NCI-H2029 (cell line): ENCODE data around the gene PDE2A.

Experiments
- DNase-seq: peaks from one replicate; lab custom pipeline; 2025; lab: John Stamatoyannopoulos, UW

The PDE2A gene

GRCh38 chr11:72704028-72704782 lies 30.0 kb upstream of the PDE2A start:
- no peak for DNase-seq

- DNase-seq: no peak
Observed at GRCh38 chr11:72703267-72704008, 29.2 kb upstream of the PDE2A start.

- no peak for DNase-seq
Observed at GRCh38 chr11:72702577-72703241, 28.5 kb upstream of the PDE2A start.

- DNase-seq: no peak
Observed at GRCh38 chr11:72702096-72702495, 27.9 kb upstream of the PDE2A start.

GRCh38 chr11:72701466-72701865 lies 27.2 kb upstream of the PDE2A start:
- no peak for DNase-seq

- no peak for DNase-seq
Observed at GRCh38 chr11:72700146-72700545, 25.9 kb upstream of the PDE2A start.

- DNase-seq: no peak
Observed at GRCh38 chr11:72697814-72698213, 23.6 kb upstream of the PDE2A start.

- DNase-seq: no peak
Observed at GRCh38 chr11:72696866-72697700, 22.9 kb upstream of the PDE2A start.

- DNase-seq: no peak
Observed at GRCh38 chr11:72695354-72695753, 21.1 kb upstream of the PDE2A start.

GRCh38 chr11:72693271-72693968 lies 19.2 kb upstream of the PDE2A start:
- DNase-seq: no peak

- no peak for DNase-seq
Observed at GRCh38 chr11:72692498-72693237, 18.4 kb upstream of the PDE2A start.

GRCh38 chr11:72690166-72690565 lies 15.9 kb upstream of the PDE2A start:
- DNase-seq: no peak

GRCh38 chr11:72688929-72689328 lies 14.7 kb upstream of the PDE2A start:
- no peak for DNase-seq

- no peak for DNase-seq
Observed at GRCh38 chr11:72688486-72688885, 14.3 kb upstream of the PDE2A start.

- DNase-seq: no peak
Observed at GRCh38 chr11:72687326-72687725, 13.1 kb upstream of the PDE2A start.

GRCh38 chr11:72686639-72687220 lies 12.5 kb upstream of the PDE2A start:
- no peak for DNase-seq

- no peak for DNase-seq
Observed at GRCh38 chr11:72685560-72686480, 11.6 kb upstream of the PDE2A start.

GRCh38 chr11:72684236-72684912 lies 10.2 kb upstream of the PDE2A start:
- DNase-seq: no peak

- DNase-seq: no peak
Observed at GRCh38 chr11:72683782-72684200, 9.6 kb upstream of the PDE2A start.
